GM18867 (cell line): Measurements from ENCODE around the gene ATP2A1.
"Not testable (repeated sequence)": the region's sequence is repeated elsewhere in the genome, so short reads cannot be mapped to it uniquely, and the experiment has no call there.

ENCODE experiments used
- ATAC-seq: cut with Tn5 transposase; IDR thresholded peaks from one replicate; pipeline ENCODE4 v1.9.1; 2021; ENCODE audit warnings: mild to moderate bottlenecking, moderate library complexity; ENCODE audit not compliant: unreplicated experiment

Gene ATP2A1

GRCh38 chr16:28932339-28933141, 54.3 kb downstream of the ATP2A1 start:
- no peak for ATAC-seq

GRCh38 chr16:28933171-28933570, 54.9 kb downstream of the ATP2A1 start:
- no peak for ATAC-seq

GRCh38 chr16:28935346-28935745, 57.1 kb downstream of the ATP2A1 start:
- no peak for ATAC-seq

- ATAC-seq, result peak; percentile 61
Observed at GRCh38 chr16:28935924-28936783, 57.9 kb downstream of the ATP2A1 start.

DNA sequence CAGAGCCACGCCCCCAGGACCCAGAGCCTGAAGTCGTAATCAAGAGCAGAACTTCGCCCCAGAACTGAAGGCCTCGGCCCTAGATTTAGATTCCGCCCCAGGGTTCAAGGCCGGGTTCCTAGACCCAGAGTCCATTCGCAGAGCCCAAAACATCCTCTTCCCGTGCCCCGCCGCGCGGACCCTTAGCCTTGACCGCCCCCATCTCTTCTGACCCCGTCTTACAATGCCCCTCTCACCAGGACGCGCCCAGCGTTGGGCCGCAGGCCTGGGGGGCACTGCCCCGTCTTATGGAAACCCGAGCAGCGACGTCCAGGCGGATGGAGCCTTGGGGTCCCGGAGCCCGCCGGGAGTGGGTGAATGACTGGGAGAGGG, 58.5 kb downstream of the ATP2A1 start:
- ATAC-seq, result no peak

DNA sequence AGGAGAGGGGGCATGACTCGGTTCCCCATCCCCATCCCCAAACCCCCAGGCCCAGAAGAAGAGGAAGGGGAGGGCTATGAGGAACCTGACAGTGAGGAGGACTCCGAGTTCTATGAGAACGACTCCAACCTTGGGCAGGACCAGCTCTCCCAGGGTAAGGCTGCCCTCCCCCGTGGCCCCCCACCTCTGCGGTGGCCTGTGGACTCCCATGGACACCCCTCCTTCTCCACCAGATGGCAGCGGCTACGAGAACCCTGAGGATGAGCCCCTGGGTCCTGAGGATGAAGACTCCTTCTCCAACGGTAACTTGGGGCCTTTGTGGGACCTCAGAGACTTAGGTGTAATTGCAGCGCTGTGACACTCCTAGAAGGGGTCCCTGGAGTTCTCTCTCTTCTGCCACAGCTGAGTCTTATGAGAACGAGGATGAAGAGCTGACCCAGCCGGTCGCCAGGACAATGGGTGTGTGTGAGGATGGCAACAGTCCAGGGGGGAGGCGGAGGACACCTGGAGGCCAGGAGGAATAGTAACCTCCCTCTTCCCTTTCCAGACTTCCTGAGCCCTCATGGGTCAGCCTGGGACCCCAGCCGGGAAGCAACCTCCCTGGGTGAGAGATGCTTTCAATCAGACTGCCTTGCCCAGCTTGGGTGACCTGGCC, 59.1 kb downstream of the ATP2A1 start:
- no peak for ATAC-seq

GRCh38 chr16:28938721-28939120, 60.4 kb downstream of the ATP2A1 start:
- ATAC-seq, result no peak

- not testable (repeated sequence) for ATAC-seq
Observed at GRCh38 chr16:28939825-28940224, 61.5 kb downstream of the ATP2A1 start.

GRCh38 chr16:28943281-28943680, 65.0 kb downstream of the ATP2A1 start:
- ATAC-seq, result no peak

- ATAC-seq, result no peak
Observed at GRCh38 chr16:28946681-28947080, 68.4 kb downstream of the ATP2A1 start.

DNA sequence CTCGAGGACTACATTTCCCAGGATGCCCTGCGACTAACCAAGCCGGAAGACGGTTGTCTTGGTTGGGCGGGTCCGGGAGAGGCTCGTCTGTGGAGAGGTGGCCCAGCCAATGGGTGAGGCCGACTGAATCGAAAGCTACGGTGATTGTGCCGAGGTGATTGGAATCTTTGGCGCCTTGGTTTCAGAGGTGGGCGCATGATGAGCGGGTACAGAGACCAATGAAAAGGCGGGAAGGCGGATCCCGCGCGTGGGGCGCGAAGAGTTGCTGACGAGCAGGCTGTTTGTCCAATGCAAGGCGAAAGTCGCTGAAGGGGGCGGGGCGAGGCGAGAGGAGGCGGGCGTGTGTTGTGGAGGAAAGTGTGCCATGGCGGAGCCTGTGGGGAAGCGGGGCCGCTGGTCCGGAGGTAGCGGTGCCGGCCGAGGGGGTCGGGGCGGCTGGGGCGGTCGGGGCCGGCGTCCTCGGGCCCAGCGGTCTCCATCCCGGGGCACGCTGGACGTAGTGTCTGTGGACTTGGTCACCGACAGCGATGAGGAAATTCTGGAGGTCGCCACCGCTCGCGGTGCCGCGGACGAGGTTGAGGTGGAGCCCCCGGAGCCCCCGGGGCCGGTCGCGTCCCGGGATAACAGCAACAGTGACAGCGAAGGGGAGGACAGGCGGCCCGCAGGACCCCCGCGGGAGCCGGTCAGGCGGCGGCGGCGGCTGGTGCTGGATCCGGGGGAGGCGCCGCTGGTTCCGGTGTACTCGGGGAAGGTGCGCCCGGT, 72.5 kb downstream of the ATP2A1 start, which contains the start of gene NFATC2IP:
Gene NFATC2IP (plus strand): TSS at position 290 of the 762 bp plus-strand sequence. CDS start 75 bp downstream, at position 365.
- ATAC-seq, result peak; percentile 92

GRCh38 chr16:28951410-28951943, 73.2 kb downstream of the ATP2A1 start:
- peak; percentile 29 for ATAC-seq
